GM08714 (cell line): Measurements from ENCODE around the gene SERPINA6.
"Not testable (repeated sequence)": the region's sequence is repeated elsewhere in the genome, so short reads cannot be mapped to it uniquely, and the experiment has no call there.

Experiments used
- H3K4me3 ChIP-seq: fragments of 200-500 bp; sonication (Bioruptor generic); 2 replicates; pipeline ENCODE4 v1.5.1; 2014; ENCODE audit warnings: mild to moderate bottlenecking, low read length, inconsistent platforms
- ZNF274 ChIP-seq: IDR thresholded peaks from 2 replicates; pipeline ENCODE4 v1.6.1; 2012; ENCODE audit warnings: mild to moderate bottlenecking, low read depth, low read length

SERPINA6 gene, protein sequence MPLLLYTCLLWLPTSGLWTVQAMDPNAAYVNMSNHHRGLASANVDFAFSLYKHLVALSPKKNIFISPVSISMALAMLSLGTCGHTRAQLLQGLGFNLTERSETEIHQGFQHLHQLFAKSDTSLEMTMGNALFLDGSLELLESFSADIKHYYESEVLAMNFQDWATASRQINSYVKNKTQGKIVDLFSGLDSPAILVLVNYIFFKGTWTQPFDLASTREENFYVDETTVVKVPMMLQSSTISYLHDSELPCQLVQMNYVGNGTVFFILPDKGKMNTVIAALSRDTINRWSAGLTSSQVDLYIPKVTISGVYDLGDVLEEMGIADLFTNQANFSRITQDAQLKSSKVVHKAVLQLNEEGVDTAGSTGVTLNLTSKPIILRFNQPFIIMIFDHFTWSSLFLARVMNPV

DNA sequence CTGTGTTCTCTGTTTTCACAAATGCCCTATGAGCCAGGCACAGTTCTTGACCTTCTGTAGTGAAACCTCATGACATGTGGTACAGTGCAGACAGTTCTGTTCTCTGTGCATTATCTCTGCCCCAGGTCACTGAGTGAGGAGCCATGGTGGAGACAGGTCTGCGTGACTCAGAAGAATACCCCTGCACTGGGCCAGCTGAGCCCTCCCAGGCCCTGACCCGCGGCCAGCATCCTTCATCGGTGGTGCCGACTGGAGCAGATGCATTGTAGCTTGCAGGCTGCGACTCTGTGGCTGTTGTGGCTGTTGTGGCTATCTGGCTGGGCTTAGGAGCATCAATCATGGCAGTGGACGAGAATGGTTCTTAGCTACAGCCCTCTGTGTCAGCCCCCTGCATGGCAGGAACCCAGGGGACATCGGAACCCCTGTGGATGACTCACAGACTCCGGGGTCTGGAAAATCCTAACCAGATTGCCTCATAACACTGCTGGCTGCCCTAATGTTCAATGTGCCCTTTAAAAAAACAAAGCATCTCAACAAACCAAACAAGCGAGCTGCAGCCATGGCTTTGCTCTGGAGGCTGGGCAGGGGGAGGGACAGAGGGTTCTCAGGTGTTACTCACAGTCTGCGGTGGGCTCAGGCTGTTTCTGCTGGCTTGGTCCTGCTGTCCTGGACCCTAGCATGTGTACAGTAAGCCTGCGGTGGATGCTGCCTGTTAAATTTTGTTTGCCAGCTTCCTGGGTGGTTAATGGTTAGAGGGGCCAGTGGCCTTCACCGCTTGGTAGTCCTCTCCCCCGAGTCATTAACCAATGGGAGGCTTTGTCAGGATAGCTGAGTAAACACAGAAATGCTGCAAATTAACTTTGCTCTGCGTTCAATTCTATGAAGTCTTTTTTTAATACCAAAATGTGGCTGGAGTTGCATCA is at the start of gene SERPINA6:
TSS of gene SERPINA6 (minus strand) at position 689 of the 923 bp plus-strand sequence. CDS start 8,688 bp downstream, outside the sequence.
- TF ChIP-seq ZNF274: no peak

DNA sequence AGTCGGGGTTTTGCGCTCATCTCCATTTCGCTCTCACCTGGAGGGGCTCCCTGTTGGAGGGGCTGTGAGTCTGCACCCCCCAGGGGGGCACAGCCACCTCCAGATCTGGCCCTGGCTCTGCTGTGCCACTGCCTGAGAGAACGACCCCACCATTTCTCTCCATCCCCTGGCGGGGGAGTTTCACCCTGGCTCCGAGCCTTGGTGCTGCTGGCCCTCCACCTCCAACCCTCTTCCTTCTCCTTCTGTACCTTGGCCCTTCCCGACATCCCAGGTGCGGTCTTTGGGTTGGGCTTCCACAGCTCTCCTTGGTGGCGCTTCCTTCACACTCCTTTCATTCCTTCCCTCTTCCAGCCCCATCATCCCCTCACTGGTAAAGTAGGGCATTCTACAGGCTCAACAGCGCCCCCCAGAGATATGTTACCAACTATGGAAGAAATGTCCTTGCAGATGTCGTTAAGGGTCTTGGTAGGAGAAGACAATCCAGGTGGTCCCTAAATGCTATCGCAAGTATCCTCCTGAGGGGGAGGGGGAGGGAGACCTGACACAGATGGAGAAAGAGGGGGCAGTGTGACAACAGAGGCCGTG is 49.0 kb upstream of the SERPINA6 start:
- H3K4me3 ChIP-seq: no peak overlapping the region
- no peak for TF ChIP-seq ZNF274

More for the DNA sequence above, at the start of gene SERPINA6:
- H3K4me3 ChIP-seq: no peak within 1 kb of the TSS

DNA sequence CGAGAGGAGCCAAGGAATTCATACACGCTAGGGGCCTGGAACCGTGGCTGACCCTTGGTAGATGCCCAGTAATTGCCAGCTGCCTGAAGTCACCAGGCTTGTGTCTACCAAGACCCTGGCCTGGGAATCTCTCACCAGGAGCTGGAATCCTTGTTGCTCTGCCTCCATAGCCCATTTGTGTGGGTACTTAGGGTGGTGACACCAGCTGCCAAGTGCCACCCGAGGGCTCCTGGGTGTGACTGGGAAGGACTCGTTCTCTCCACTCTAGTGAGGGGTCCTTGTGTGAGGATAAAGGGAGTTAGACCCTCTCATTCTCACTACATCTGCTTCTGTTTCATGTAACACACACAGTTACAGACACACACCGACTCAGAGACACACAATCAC is 47.4 kb upstream of the SERPINA6 start:
- TF ChIP-seq ZNF274: no peak
- H3K4me3 ChIP-seq: no peak overlapping the region

DNA sequence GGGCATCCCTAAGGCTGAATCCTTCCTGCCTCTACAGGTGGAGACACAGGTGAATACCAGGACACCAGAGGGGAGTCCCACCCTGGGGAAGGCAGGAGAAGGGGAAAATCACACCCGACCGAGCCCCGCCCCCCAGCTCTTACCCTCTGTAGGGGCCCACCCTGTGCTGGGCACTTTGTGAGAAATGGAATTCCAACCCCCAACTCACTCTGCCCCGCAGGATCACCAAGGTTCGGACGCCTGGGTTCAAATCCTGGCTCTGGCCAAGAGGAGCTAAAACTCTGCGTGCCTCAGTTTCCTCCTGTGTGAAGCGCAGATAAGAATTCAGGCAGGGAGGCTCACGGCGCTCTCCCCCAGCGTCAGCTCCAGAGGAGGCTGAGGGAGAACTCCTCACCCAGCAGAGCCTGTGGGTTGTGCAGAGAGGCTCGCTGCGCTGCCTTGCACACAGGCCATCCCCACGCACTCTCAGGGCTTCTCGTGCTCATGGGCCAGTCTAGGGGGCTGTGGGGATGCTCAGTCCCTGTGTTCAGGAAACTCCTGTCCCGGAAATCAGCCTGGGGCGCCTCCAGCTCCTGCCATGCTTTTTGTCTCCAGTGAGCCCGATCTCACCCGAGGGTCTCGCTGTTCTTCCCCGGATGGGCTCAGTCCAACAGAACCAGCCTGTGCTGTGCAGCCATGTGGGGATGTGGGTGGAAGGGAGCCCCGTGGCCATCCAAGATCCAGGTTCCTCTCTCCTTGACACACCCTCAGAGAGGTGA is 46.8 kb upstream of the SERPINA6 start:
- H3K4me3 ChIP-seq: not testable (repeated sequence)

DNA sequence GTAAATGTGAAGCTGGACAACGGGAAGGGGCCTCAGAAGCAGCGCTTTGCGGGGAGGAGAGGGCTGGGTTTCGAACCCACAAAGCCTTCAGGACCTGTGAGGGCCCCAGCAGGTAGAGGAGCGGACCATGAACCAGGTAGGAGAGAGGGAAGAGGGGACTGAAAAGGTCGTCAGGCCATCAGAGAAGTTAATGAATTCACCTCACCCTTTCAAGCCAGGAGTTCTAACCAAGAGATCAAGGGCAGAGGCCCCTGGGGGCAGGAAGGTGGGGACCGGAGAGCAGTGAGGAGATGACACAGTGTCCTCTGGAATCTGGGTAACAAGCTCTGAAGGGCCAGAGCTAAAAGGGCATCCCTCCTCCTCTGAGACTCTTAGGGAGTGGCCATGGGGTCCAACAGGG is 45.8 kb upstream of the SERPINA6 start:
- no peak overlapping the region for H3K4me3 ChIP-seq
- no peak for TF ChIP-seq ZNF274

DNA sequence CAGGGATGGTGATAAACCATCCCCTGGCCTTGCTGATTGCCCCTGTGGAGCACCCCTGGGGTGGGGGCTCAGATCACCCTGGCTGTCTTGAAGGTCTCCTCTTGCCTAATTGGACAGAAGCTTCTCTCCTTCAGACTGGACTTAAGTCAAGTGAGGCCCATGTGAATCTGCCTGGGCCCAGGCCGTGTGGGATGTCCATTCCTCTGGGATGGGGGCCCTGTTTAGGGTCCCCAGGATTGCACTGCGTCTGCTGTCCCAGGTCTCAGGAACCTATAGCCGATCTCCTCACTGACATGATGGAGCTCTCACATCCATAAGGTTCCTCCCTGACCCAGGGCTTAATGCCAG is 45.1 kb upstream of the SERPINA6 start:
- TF ChIP-seq ZNF274: no peak
- no peak overlapping the region for H3K4me3 ChIP-seq

DNA sequence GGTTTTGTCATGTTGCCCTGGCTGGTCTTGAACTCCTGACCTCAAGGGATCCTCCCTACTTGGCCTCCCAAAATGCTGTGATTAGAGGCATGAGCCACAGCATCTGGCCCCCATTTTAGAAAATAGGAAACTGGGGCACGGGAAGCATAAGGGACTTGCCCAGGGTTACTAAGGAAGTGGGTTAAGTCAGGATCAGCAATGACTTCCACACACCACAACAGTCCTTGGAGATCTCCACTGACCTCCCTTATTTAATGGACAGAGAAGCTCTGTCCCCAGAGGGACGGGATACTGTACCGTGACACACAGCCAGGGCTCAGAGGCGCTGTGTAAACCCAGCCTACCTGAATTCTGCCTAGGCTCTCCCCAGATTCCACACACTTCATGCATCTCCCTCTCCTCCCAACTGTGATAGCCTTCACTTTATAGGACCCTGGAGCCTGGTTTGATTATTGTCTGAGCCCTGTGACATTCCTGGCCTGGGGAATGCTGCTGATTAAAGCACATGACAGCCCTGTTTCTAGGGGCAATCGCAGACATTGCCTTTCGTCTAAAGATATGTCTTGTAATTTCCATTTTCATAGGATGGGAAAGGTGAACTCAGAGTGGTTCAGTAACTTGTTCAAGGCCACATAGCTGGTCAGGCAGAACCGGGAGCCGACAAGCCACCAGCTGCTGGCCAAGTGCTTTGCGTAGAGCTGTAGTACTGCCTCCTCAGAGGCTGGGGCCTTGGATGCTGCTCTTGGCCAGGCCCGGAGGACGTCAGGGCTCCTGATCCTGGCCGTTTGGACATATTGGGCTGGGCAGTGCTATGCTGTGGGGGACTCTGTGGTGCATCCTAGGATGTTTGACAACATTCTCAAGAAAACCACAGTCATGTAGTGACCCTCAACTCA is 44.5 kb upstream of the SERPINA6 start:
- TF ChIP-seq ZNF274: no peak
- no peak overlapping the region for H3K4me3 ChIP-seq

DNA sequence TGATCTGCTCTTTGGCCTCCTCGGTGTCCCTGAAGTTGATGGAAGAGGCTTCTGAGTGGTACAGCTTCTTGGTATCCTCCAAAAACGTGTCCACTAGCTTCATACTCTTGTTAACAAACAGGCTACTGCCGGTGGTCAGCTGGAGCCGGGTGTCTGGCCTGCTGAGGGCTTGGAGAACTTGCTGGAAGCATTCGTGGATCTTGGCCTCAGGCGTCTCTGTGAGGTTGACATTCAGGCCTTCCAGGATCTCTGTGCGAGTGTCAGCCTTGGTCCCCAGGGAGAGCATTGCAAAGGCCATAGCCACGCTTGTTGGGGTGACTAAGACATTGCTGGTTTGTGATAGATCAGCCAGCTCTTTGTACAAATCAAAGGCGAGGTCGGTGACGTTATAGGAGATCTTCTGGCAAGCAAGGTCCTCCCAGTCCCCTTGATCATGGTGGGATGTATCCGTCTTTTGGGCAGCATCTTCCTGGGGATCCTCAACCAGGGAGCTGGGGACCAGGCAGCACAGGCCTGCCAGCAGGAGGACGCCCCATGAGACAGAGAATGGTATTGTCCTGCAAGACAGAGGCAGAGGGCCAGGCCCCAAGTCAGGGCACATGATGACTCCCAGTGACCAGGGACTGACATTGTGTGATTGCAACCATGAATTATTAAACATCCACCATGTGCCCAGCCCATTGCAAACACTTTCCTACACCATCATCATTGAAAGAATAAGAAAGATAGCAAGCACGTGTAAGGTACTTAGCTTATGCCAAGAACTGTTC is 43.2 kb upstream of the SERPINA6 start, which contains the start of gene SERPINA2:
TSS of gene SERPINA2 (minus strand) at position 553 of the 770 bp plus-strand sequence.
- no peak within 1 kb of the TSS for H3K4me3 ChIP-seq
- no peak for TF ChIP-seq ZNF274

DNA sequence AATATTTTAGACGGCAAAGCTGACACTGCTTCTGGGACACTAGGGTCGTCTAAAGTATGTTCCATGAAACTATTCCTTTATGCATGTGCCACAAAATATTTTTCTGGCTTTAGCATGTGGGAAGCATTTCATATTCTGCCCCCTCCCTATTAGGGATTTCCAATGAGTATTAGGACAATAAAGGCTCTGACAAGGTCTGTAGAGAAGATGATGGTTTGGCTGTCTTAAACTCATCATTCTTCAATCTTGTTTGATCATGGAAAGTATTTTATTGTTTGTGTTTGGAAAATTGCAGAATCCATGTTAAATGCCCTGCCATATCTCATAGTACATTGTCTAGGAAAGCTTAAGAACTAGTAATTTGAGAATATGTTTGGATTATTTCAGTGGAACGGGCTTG is 42.5 kb upstream of the SERPINA6 start:
- no peak overlapping the region for H3K4me3 ChIP-seq
- no peak for TF ChIP-seq ZNF274

DNA sequence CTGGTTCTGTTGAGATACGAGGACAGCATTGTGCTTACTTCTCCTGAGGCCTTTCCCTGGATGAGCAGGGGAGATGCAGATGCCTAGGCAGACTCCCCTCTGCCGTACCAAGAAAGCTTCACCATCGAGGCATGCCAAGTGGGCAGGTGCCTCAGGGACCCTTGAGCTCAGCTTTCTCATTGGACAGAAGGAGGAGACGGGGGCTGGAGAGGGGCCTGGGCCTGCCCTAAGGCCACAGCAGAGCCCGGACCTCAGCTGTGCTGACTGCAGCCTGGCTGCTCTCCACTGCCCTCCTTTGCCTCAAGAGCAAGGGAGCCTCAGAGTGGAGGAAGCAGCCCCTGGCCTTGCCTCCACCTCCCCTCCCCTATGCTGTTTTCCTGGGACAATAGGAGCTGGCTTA is 41.8 kb upstream of the SERPINA6 start:
- TF ChIP-seq ZNF274: no peak
- H3K4me3 ChIP-seq: no peak overlapping the region

DNA sequence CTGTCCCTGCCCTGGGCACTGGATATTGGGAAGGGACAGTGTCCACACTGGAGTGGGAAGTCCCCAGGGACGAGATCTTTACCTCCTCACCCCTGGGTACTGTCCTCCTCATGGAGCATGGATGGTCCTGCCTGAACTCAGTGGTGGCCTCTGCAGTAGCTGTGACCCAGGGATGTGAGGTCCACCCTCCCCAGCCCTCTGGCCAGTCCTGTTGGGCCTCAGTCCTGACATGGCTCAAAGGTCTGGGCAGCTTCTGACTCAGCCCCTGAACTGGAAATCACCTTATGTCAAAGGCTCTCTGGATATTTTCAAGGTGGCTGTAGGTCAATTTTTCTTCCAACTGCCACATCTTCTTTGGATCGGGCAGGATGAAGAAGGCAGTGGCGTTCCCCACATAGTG is 40.9 kb upstream of the SERPINA6 start:
- no peak overlapping the region for H3K4me3 ChIP-seq
- no peak for TF ChIP-seq ZNF274

DNA sequence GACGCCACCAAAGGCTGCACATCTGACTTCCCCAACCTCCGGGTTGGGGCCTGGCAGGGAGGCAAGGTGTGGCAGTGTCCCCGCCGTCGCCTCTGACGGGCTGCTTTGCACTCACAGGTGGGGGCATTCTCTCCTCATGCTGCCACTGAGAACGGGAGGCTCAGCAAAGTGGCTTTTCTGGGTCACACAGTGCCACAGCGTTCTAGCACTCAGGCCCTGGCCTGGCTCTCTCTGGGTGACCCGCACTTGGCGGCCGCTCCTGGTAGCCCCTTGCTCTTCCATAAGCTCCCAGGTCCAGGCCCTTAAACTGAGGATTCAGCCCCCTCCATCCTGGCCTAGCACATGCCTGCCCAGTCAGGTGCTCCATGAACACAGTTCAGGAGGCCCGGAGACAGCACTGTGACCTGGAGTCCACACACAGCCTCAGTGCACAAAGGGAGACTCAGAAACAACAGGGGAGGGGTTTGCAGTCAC is 40.1 kb upstream of the SERPINA6 start:
- no peak for TF ChIP-seq ZNF274
- no peak overlapping the region for H3K4me3 ChIP-seq
